GM21526 (cell line): ENCODE measurements around the gene KCTD16.

ENCODE experiments used
- ATAC-seq: cut with Tn5 transposase; IDR thresholded peaks from one replicate; pipeline ENCODE4 v1.9.1; 2021; ENCODE audit warnings: moderate library complexity; ENCODE audit not compliant: unreplicated experiment, low FRiP score

KCTD16 gene

DNA sequence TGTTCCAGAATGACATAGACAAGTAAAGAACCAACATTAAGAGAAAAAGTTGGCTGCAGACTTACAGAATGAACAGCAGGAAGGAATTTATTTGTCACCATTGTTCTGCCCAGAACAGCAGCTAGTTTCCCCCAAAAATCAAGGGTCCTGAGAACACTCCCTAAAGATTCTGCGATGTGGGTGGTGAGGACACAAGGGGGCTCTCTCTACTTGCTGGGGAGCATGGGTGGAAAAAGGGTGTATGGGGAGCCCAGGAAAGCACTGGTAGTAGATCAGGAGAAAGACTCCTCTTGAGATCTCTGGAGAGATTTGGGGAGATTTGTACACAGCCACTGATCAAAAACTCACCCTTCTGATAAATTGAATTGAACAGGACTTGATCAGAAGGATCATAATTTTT lies 316.5 kb downstream of the KCTD16 start:
- ATAC-seq, result no peak

GRCh38 chr5:144487761-144488160 lies 317.1 kb downstream of the KCTD16 start:
- ATAC-seq, result no peak

DNA sequence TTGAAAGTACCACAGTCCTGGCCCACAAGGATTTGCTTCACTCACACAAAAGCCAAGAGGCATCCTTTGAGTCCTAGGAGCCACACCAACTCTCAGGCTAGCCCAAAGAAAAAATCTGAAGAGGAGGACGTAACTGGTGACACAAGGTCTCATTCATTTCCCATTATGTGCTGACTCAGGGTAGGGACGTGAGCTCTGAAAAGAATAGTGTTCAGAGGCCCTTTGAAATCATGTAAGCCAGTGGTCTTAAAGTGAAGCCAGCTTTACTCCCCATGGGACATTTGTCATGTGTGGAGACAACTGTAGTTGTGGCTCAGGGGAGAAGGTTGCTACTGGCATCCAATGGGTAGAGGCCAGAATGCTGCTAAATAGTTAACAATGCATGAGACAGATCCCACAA lies 332.4 kb downstream of the KCTD16 start:
- ATAC-seq, result no peak

- ATAC-seq, result no peak
Observed at GRCh38 chr5:144504929-144505577, 334.4 kb downstream of the KCTD16 start.

DNA sequence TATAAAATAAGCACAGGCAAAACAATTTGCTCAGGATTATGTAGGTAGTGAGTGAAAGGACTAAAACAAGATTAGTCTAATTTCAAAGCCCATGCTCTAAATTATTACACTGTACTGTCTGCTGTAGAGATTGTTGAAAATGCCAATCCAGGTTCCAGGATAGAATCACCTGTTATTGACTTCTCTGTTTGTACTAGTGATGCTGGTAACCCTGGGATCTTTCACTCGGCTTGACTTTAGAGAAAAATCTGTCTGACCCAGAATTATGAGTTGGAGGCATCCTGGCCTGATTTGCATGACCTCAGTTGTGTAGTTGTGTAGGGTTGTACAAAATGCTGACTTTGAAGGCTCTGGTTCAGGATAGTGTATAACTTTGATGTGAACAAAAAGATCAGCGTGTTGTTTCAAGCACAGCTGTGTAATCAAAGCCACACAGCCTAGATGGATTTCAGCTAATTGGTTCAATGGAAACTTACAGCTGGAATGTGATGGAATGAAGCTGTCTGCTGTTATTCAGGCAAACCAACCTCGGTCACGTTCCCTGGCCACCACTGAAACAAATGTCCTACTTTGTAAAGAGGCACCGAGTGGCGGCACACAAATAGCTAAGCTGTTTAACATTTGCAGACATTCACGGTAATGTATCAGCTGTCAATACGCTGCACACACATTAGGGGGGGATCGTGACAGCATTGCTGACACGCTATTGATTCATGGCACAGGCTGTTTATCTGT lies 340.3 kb downstream of the KCTD16 start:
- no peak for ATAC-seq

DNA sequence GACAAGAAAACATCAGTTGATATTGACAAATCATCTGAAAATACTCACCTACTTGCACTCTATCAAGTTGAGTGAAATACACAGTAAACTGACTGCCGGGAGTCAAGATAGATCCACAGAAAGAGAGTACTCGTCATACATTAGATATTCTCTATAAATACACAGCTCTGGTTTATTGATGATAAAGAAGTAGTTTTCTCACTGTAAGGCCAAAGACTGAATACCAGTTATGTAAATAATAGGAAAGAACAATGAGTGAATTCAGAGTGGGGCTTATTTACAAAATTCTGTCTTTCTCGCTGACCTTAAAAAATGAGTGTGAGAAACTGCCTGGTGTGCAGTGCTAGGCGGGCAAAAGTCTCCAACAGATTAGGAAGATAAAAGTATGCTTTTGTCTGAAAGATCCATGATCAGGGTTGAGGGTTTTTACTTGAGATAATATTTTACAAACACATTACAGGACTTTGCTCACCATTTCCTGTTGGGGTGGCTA lies 341.0 kb downstream of the KCTD16 start:
- ATAC-seq, result no peak

DNA sequence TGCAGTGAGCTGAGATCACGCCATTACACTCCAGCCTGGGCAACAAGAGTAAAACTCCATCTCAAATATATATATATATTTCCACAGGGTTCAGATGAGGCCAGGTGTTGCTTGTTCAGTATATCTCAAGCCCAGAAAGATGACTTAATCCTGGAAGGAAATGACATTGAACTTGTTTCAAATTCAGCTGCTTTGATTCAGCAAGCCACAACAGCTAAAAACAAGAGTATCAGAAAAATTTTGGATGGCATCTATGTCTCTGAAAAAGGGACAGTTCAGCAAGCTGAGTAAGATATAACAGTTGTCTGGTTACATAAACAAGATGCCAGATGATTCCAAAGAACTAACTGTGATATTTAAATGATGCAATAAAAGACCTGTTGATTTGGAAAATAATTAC lies 352.0 kb downstream of the KCTD16 start:
- no peak for ATAC-seq

- no peak for ATAC-seq
Observed at GRCh38 chr5:144525000-144525399, 354.3 kb downstream of the KCTD16 start.

- ATAC-seq, result no peak
Observed at GRCh38 chr5:144531188-144531587, 360.5 kb downstream of the KCTD16 start.
